RWPE2 (cell line): ENCODE results near the gene NINJ2.
A peak's percentile ranks its signal among the peaks of the same experiment; 100 is the strongest.

Experiments
- ATAC-seq: fragments of 200-7000 bp; cut with Tn5 transposase; 3 replicates; pipeline ENCODE4 v1.9.1; 2021; ENCODE audit warnings: low read depth
- DNase-seq: peaks from one replicate; pipeline ENCODE4 v3.0.0-alpha.2; 2020; ENCODE audit warnings: low spot score
- H3K27ac ChIP-seq: fragments of 450-650 bp; 2 replicates; pipeline ENCODE4 v1.5.1; 2017; ENCODE audit warnings: mild to moderate bottlenecking; ENCODE audit not compliant: poor library complexity, severe bottlenecking
- H3K27me3 ChIP-seq: fragments of 250-450 bp; sonication (Bioruptor Pico); 2 replicates; pipeline ENCODE4 v1.5.1; 2021; ENCODE audit warnings: mild to moderate bottlenecking, moderate library complexity; ENCODE audit not compliant: insufficient read depth, poor library complexity, severe bottlenecking
- H3K36me3 ChIP-seq: fragments of 250-450 bp; sonication (Bioruptor Pico); 2 replicates; pipeline ENCODE4 v1.5.1; 2020; ENCODE audit warnings: low read depth, mild to moderate bottlenecking, moderate library complexity
- H3K4me1 ChIP-seq: fragments of 250-450 bp; sonication (Bioruptor Pico); 2 replicates; pipeline ENCODE4 v1.5.1; 2021; ENCODE audit warnings: mild to moderate bottlenecking, moderate library complexity; ENCODE audit not compliant: insufficient read depth, poor library complexity, severe bottlenecking
- H3K4me3 ChIP-seq: fragments of 250-450 bp; sonication (Bioruptor Pico); 2 replicates; pipeline ENCODE4 v1.5.1; 2021; ENCODE audit warnings: mild to moderate bottlenecking, moderate library complexity; ENCODE audit not compliant: severe bottlenecking
- H3K9me3 ChIP-seq: fragments of 250-450 bp; sonication (Bioruptor Pico); 2 replicates; pipeline ENCODE4 v1.5.1; 2021; ENCODE audit warnings: mild to moderate bottlenecking, moderate library complexity; ENCODE audit not compliant: severe bottlenecking
- TF ChIP-seq, protein P1 (sequence below): fragments of 450-650 bp; IDR thresholded peaks from one replicate; pipeline ENCODE4 v1.5.1; 2017; ENCODE audit warnings: mild to moderate bottlenecking, moderate library complexity; ENCODE audit not compliant: poor library complexity, severe bottlenecking

Gene NINJ2

GRCh38 chr12:563250-563781, 99.9 kb downstream of the NINJ2 start:
- TF ChIP-seq, protein P1, sequence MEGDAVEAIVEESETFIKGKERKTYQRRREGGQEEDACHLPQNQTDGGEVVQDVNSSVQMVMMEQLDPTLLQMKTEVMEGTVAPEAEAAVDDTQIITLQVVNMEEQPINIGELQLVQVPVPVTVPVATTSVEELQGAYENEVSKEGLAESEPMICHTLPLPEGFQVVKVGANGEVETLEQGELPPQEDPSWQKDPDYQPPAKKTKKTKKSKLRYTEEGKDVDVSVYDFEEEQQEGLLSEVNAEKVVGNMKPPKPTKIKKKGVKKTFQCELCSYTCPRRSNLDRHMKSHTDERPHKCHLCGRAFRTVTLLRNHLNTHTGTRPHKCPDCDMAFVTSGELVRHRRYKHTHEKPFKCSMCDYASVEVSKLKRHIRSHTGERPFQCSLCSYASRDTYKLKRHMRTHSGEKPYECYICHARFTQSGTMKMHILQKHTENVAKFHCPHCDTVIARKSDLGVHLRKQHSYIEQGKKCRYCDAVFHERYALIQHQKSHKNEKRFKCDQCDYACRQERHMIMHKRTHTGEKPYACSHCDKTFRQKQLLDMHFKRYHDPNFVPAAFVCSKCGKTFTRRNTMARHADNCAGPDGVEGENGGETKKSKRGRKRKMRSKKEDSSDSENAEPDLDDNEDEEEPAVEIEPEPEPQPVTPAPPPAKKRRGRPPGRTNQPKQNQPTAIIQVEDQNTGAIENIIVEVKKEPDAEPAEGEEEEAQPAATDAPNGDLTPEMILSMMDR = no peak
- no peak overlapping the region for H3K4me3 ChIP-seq
- no peak overlapping the region for H3K27ac ChIP-seq
- H3K27me3 ChIP-seq = no peaks in the 10 kb centered on the region
- no peaks in the 10 kb centered on the region for H3K36me3 ChIP-seq
- DNase-seq (no peak), ATAC-seq (no peak)
- no peaks in the 10 kb centered on the region for H3K4me1 ChIP-seq
- no peaks in the 10 kb centered on the region for H3K9me3 ChIP-seq

DNA sequence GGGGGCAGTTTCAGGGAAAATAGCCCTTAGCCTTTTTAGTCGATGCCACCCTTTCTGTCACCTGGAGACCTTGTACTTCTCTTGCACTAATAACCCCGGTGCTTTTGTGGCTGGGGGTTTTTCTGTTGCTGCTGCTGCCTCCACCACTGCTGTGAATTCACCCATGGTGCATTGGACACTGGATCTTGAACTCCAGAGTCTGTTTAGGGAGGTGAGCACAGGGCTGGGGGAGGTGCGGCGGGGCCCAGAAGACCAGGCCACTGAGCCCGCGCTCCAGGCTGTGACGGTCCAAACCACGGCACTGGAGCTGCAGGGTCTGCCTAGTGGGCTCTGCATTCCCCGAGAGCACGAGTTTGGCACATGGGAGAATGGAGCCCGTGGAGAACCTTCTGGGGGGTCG, 100.6 kb downstream of the NINJ2 start:
- ATAC-seq (no peak), DNase-seq (no peak)
- Histone ChIP-seq H3K4me1 (no peaks in the 10 kb centered on the region), H3K27ac (no peak overlapping the region), H3K36me3 (no peaks in the 10 kb centered on the region), H3K27me3 (no peaks in the 10 kb centered on the region), H3K9me3 (no peaks in the 10 kb centered on the region), H3K4me3 (no peak overlapping the region)
- TF ChIP-seq, protein P1 = no peak

- Histone ChIP-seq H3K4me3 (no peak overlapping the region), H3K27ac (no peak overlapping the region), H3K4me1 (no peaks in the 10 kb centered on the region)
Observed at GRCh38 chr12:561908-562593, 101.2 kb downstream of the NINJ2 start.

GRCh38 chr12:561391-561705, 101.9 kb downstream of the NINJ2 start:
- Histone ChIP-seq H3K27ac (no peak overlapping the region), H3K4me3 (no peak overlapping the region), H3K36me3 (no peaks in the 10 kb centered on the region), H3K9me3 (no peaks in the 10 kb centered on the region), H3K4me1 (no peaks in the 10 kb centered on the region), H3K27me3 (no peaks in the 10 kb centered on the region)
- DNase-seq = peak; percentile 34
- TF ChIP-seq, protein P1 = no peak
- ATAC-seq = no peak

More at GRCh38 chr12:561908-562593, 101.2 kb downstream of the NINJ2 start:
- H3K36me3 ChIP-seq = no peaks in the 10 kb centered on the region
- H3K27me3 ChIP-seq = no peaks in the 10 kb centered on the region
- DNase-seq (no peak), ATAC-seq (no peak)
- TF ChIP-seq, protein P1 = no peak
- no peaks in the 10 kb centered on the region for H3K9me3 ChIP-seq

DNA sequence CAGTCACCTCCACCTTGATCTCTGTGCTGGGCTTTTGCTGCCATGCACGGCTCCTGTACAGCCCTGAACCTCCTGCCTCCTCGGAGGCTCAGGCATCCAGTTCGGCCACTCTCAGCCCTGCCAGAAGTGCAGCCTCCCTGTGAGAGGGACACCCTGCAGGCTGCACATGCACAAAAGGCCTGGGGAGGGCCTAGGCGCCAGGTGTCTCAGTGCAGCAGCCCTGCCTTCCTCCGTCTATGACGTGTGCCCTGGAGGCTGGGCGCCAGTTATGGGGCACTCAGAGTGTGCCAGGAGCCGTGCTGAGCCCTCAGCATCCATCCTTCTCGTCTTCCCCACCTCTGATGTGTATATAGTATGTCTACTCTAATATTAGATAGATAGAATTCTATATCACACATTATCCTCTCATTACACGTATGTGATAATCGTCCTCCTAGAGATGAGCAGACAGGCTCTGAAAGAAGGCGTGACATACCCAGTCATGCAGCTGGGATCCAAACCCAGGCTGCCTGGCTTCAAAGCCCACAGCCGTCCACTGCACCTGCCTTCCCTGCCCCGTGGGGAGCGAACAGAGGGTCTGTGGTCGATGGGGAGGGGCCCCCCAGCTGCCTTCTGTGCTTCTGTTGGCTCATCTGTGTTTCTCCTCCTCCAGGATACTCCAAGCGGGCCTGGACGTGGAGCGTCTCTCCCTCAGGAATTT, 102.4 kb downstream of the NINJ2 start:
- Histone ChIP-seq H3K9me3 (no peaks in the 10 kb centered on the region), H3K27ac (no peak overlapping the region), H3K4me1 (no peaks in the 10 kb centered on the region), H3K36me3 (no peaks in the 10 kb centered on the region), H3K4me3 (no peak overlapping the region), H3K27me3 (no peaks in the 10 kb centered on the region)
- TF ChIP-seq, protein P1 = no peak
- ATAC-seq (no peak), DNase-seq (peak; percentile 42)
